NCI-H345 treated with DMSO at 0.1 percent for 48 hours (cell line): ENCODE measurements around the gene CALM3.
"Not testable (repeated sequence)": the region's sequence is repeated elsewhere in the genome, so short reads cannot be mapped to it uniquely, and the experiment has no call there.

ENCODE experiments used
- DNase-seq: peaks from one replicate; lab custom pipeline; 2025; ENCODE audit not compliant: unreplicated experiment; lab: John Stamatoyannopoulos, UW

The CALM3 gene

DNA sequence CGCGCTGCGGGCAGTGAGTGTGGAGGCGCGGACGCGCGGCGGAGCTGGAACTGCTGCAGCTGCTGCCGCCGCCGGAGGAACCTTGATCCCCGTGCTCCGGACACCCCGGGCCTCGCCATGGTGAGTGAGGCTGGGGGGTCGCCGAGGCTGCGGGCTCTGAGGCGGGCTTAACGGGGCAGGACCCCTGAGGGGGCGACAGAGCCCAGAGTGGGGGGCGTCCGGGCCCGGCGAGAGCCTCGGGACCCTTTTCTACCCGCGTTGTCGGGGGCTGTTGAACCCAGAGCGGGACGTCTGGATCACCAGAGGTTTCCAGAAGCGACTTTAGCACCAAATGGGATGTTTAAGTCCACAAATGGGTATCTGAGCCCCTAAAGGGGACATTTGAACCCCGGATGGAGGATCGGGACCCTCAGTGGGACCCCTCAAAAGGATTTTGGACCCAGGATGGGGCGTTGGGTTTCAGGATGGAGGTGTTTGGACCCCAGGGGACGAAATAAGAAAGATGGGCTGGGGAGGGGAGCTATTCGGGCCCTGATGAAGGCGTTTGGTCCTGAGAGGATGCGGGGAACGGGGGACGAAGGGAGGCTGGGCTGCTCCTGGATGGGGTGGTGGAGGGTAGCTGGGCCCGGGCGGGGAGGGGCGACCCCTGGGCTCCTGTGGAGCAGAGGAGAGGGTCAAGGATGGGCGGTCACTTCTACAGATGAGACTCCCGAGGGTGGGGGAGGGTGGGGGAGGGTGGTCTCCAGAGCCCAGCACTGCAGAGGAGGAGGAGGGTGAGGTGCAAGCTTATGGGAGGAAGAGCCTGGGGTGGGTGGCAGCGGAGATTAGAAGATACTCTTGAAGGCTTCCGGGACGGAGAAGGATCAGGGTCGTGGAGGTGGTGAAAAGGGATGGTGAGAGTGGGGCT is at the start of gene CALM3:
Gene CALM3, plus strand, starts transcription at position 13 of the 907 bp plus-strand sequence. Its CDS starts 105 bp downstream, at position 118.
- DNase-seq = no peak

DNA sequence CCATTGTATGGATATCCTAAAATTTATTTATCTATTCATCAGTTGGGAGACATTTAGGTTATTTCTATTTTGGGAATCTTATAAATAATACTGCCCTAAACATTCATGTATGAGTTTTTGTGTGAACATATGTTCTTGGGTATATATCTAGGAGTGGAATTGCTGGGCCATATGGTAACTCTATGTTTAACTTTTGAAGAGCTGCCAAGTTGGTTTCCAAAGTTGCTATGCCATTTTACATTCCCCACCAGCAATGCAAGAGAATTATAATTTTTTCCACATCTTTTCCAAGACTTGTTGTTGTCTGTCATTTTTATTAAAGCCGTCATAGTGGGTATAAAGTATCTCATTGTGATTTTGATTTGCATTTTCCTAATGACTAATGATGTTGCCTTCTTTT is 48.2 kb upstream of the CALM3 start:
- no peak for DNase-seq

DNA sequence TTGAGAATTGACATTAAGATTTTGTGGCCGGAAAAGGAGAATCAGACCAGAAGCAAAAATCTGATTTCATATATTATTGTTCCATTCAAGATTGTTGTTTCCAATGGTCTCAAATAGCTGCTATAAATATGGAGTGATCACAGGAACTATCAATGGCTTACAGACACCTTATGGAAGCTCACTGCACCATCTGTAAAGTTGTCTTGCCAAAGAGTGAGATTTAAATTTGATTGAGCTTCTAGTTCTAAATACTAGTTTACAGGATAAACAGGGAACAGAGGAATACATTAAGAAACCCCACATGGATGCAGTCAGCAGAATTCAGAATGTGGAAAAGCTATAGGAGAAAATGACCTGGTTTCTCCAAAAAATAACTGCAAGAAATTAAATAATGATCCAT is 47.0 kb upstream of the CALM3 start:
- no peak for DNase-seq

- DNase-seq = no peak
Observed at GRCh38 chr19:46555628-46556280, 45.4 kb upstream of the CALM3 start.

DNA sequence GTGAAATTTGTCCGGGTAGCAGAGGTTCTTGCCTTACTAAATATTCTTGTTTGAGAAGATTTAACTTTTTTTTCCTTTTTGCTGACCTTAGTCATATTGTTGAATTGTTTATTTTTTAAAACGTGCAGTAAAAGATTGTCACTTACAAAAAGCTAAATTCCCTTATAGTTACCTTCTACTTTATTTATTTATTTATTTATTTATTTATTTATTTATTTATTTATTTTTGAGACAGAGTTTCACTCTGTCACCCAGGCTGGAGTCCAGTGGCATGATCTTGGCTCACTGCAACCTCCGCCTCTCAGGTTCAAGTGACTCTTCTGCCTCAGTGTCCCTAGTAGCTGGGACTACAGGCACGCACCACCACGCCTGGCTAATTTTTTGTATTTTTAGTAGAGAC is 44.7 kb upstream of the CALM3 start:
- DNase-seq = not testable (repeated sequence)

DNA sequence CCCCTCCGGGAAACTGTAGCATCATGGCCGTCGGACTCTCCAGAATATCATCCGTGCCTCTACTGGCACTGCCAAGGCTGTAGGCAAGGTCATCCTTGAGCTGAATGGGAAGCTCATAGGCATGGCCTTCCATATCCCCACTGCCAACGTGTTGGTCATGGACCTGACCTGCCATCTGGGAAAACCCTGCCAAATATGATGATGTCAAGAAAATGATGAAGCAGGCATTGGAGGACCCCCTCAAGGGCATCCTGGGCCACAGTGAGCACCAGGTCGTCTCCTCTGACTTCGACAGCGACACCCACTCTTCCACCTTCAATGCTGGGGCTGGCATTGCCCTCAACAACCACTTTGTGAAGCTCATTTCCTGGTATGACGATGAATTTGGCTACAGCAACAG is 41.9 kb upstream of the CALM3 start:
- no peak for DNase-seq

- DNase-seq = not testable (repeated sequence)
Observed at GRCh38 chr19:46559675-46560074, 41.5 kb upstream of the CALM3 start.

DNA sequence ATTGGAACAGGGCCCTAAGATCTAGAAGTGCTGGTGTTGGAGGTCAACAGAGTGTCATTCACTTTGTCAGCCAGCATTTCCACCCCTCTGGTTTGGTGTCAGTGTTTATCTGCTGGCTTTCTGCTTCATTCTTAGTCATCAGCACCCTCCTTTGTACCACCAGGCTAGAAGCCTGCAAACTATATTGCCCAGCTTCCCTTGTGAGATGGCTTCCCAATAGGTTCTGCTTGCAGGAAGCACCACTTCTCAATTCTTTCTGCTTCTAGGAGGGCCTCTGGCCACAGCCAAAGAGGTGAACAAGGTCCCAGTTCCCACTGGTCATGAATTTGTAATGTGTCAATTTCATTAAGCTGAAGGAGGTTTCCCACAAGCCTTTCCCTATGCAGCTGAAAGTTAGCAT is 36.4 kb upstream of the CALM3 start:
- no peak for DNase-seq

DNA sequence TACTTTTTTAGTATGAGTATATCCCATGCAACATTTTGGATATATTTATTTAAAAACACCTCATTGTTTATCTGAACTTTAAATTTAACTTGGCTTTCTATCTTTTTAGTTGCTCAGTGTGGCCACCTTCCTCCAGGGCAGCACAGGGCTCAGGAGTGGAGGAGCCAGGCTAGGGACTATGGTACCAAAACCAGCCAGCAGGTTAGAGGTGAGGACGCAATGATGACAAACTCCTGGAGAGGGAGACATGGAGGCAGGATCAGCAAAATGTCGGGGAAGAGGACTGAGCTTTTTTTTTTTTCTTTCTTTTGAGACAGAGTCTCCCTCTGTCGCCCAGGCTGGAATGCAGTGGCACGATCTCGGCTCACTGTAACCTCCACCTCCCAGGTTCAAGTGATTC is 29.6 kb upstream of the CALM3 start:
- no peak for DNase-seq

DNA sequence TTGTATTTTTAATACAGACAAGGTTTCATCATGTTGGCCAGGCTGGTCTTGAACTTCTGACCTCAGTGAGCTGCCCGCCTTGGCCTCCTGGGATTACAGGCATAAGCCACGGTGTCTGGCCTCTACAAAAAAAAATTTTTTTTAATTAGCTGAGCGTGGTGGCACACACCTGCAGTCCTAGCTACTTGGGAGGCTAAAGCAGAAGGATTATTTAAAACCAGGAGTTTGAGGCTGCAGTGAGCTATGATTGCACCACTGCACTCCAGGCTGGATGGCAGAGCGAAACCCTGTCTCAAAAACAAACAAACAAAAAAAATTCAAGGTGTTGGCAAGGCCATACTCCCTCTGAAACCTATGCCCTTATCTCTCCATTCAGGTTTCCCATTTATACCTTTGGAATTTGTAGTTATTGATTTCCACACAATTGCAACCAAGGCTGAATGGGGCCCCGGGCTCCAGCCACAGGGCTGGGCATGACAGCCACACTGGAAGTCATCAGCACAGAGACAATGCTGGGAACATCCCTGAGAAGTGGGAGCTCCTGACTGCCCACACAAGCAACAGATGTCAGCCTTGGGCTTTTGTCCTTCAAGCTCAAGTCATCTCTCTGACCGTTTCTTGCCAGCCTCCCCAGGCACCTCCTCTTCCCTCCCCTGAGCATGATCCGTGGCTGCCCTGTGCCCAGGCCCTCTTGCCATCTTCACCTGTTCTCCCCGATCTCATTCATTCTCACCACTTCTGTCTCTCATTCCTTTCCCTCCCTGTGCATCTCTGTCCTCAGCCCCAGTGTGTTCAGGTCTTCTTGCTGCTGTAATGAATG is 27.2 kb upstream of the CALM3 start:
- no peak for DNase-seq

GRCh38 chr19:46574533-46574932 is 26.6 kb upstream of the CALM3 start:
- no peak for DNase-seq

DNA sequence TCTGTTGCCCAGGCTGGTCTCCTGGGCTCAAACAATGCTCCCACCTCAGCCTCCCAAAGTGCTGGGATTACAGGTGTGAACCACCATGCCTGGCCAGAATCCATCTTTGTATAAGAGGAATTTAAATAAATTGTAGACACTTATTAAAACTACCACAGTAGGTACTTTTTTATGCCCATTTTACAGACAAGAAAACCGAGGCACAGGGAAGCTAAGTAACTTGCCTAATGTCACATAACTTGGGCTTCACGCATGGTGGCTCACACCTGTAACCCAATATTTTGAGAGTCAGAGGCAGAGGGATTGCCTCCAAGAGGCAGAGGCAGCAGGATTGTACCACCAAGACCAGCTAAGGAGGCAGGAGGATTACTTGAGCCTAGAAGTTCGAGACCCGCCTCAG is 22.7 kb upstream of the CALM3 start:
- DNase-seq = no peak

DNA sequence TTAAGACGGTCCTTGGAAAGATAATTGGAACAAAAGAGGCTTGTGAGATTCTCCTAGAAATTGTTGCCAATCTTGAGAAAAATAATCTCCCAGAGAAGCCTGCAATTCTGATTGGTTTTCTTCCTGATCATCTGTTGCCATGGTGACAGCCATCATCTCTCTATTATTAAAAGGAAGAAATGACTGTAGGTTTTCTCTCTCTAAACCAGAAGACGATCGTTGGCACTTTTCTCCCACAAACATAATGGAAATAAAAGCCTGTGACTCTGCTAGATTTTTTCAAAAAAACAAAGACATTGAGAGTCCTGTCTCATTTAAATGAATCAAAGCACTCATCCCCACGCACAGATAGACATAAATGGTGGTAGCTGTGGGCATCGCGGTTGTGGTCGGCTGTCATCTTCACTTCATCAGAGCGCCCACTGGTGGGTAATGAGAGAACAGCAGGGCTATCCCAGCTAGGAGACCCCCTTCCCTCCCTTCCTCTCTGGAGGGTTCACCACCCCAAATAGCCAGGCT is 21.7 kb upstream of the CALM3 start:
- no peak for DNase-seq

GRCh38 chr19:46580247-46580646 is 20.9 kb upstream of the CALM3 start:
- DNase-seq = no peak

DNA sequence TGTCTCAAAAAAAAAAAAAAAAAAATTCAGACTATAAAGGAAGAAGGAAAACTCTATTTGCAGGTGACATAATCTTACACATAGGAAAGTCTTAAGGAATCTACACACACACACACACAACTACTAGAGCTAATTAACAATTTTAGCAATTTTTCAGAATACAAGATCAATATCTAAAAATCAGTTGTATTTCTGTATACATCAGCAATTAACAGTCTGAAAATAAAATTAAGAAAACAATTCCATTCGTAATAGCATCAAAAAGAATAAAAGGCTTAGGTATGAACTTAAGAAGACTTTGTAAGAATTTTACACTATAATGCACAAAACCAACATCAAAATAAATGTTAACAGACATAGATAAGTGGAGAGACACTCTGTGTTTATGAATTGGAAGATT is 15.6 kb upstream of the CALM3 start:
- no peak for DNase-seq

- DNase-seq = no peak
Observed at GRCh38 chr19:46586294-46586693, 14.8 kb upstream of the CALM3 start.

DNA sequence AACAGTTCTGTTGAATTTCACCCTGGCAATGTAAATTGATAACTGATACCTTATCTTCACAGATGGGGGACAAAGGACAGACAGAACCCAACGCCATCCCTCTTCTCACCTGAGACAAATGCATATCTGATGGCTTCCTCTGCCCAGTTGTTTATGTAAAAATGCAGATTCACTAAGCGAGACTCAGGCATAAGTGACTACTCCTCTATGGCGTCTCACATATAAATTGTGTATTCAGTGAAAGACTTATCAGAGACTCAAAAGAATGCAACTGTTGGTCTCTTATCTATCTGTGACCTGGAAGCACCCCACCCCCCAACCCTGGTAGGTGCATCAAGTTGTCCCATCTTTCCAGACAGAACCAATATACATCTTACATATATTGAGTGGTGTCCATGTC is 13.3 kb upstream of the CALM3 start:
- no peak for DNase-seq

DNA sequence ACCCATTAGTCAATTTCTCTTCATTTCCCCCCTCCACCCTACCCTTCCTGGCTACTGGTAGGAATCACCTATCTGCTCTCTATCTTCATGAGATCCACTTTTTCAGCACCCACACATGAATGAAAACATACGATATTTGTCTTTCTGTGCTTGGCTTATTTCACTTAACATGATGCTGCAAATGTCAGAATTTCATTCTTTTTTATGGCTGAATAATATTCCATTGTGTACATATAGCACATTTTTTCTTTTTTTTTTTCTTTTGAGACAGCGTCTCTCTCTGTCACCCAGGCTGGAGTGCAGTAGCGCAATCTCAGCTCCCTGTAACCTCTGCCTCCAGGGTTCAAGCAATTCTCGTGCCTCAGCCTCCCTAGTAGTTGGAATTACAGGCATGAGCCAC is 9.9 kb upstream of the CALM3 start:
- no peak for DNase-seq

DNA sequence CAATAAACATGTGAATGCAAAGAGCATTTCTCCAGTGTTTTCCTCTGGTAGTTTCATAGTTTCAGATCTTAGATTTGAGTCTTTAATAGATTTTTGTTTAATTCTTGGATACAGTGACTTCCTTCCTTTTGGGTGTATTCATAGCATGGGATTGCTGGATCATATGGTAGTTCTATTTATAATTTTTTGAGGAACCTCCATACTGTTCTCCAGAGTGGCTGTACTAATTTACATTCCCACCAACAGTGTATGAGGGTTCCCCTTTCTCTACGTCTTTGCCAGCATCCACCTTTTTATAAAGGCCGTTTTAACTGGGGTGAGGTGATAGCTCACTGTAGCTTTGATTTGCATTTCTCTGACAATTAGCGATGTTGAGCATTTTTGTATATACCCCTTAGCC is 9.3 kb upstream of the CALM3 start:
- DNase-seq = no peak

GRCh38 chr19:46596008-46596407 is 5.1 kb upstream of the CALM3 start:
- no peak for DNase-seq

GRCh38 chr19:46598372-46598917 is 2.7 kb upstream of the CALM3 start:
- DNase-seq = no peak
